ENCODE data around the gene TMEM234. TPM values are rescaled to one million over a fixed set of nuclear protein-coding genes. Genes with fewer than 3 reads are reported as not detected.

The TMEM234 gene
- total RNA-seq, 2 donors from 2014 or later: 9.8 to 10.5 TPM

GRCh38 chr1:32228771-32229170 lies 6.6 kb upstream of the TMEM234 start:
- Mint-ChIP-seq H3K36me3 (ENCODE audit: insufficient read depth in 2 of 2) (peaks cover 12 to 27% of the 10 kb centered on the region in 2 donors), H3K4me1 (ENCODE audit: low read depth) (peaks cover 14% of the 10 kb centered on the region), H3K9me3 (no peaks in the 10 kb centered on the region), H3K27ac (no peak overlapping the region), H3K4me3 (no peak overlapping the region), H3K27me3 (ENCODE audit: low read depth) (no peaks in the 10 kb centered on the region)
- ATAC-seq (replicated peaks in 1 of 2): no peak
- DNase-seq: no peak

GRCh38 chr1:32224285-32224684 lies 2.1 kb upstream of the TMEM234 start:
- H3K27me3 Mint-ChIP-seq (ENCODE audit: low read depth): no peaks in the 10 kb centered on the region
- H3K36me3 Mint-ChIP-seq (ENCODE audit: insufficient read depth in 2 of 2): peaks cover 12 to 24% of the 10 kb centered on the region in 2 donors
- H3K4me1 Mint-ChIP-seq (ENCODE audit: low read depth): peaks cover 41% of the 10 kb centered on the region
- no peaks in the 10 kb centered on the region for H3K9me3 Mint-ChIP-seq
- ATAC-seq (replicated peaks in 1 of 2): no peak
- peak overlapping the region; percentile 94 for H3K27ac Mint-ChIP-seq
- no peak for DNase-seq
- peak overlapping the region; percentile 94 to 96 for H3K4me3 Mint-ChIP-seq

GRCh38 chr1:32223683-32224082 lies 1.5 kb upstream of the TMEM234 start:
- ATAC-seq (replicated peaks in 1 of 2) (no peak), DNase-seq (no peak)
- Mint-ChIP-seq H3K36me3 (ENCODE audit: insufficient read depth in 2 of 2) (peaks cover 12 to 21% of the 10 kb centered on the region in 2 donors), H3K4me3 (peak overlapping the region; percentile 94 to 96), H3K4me1 (ENCODE audit: low read depth) (peaks cover 41% of the 10 kb centered on the region), H3K27ac (peak overlapping the region; percentile 94), H3K27me3 (ENCODE audit: low read depth) (no peaks in the 10 kb centered on the region), H3K9me3 (no peaks in the 10 kb centered on the region)

- no peak for ATAC-seq (replicated peaks in 1 of 2)
- H3K36me3 Mint-ChIP-seq (ENCODE audit: insufficient read depth in 2 of 2): peaks cover 6 to 10% of the 10 kb centered on the region in 2 donors
- no peak for DNase-seq
- H3K4me3 Mint-ChIP-seq: peak overlapping the region; percentile 94 to 96
- peaks cover 36% of the 10 kb centered on the region for H3K4me1 Mint-ChIP-seq (ENCODE audit: low read depth)
- no peaks in the 10 kb centered on the region for H3K27me3 Mint-ChIP-seq (ENCODE audit: low read depth)
- H3K27ac Mint-ChIP-seq: peak overlapping the region; percentile 77
- H3K9me3 Mint-ChIP-seq: no peaks in the 10 kb centered on the region
Observed at GRCh38 chr1:32221581-32221979, 573 bp downstream of the TMEM234 start.

- H3K4me3 Mint-ChIP-seq: peak overlapping the region; percentile 94 to 96
- peak overlapping the region; percentile 77 for H3K27ac Mint-ChIP-seq
- DNase-seq: no peak
- no peaks in the 10 kb centered on the region for H3K9me3 Mint-ChIP-seq
- no peaks in the 10 kb centered on the region for H3K27me3 Mint-ChIP-seq (ENCODE audit: low read depth)
- peaks cover 41% of the 10 kb centered on the region for H3K4me1 Mint-ChIP-seq (ENCODE audit: low read depth)
- no peak for ATAC-seq (replicated peaks in 1 of 2)
- peaks cover 6 to 10% of the 10 kb centered on the region in 2 donors for H3K36me3 Mint-ChIP-seq (ENCODE audit: insufficient read depth in 2 of 2)
Observed at GRCh38 chr1:32220746-32221580, 1.2 kb downstream of the TMEM234 start.

- no peaks in the 10 kb centered on the region for H3K9me3 Mint-ChIP-seq
- DNase-seq (no peak), ATAC-seq (replicated peaks in 1 of 2) (no peak)
- no peak overlapping the region for H3K27ac Mint-ChIP-seq
- H3K27me3 Mint-ChIP-seq (ENCODE audit: low read depth): no peaks in the 10 kb centered on the region
- no peak overlapping the region for H3K4me3 Mint-ChIP-seq
- H3K4me1 Mint-ChIP-seq (ENCODE audit: low read depth): peaks cover 37% of the 10 kb centered on the region
- H3K36me3 Mint-ChIP-seq (ENCODE audit: insufficient read depth in 2 of 2): peaks cover 2 to 5% of the 10 kb centered on the region in 2 donors
Observed at GRCh38 chr1:32219022-32219421, 3.1 kb downstream of the TMEM234 start.

- peak overlapping the region; percentile 25 for H3K27ac Mint-ChIP-seq
- DNase-seq: no peak
- H3K4me1 Mint-ChIP-seq (ENCODE audit: low read depth): peaks cover 30% of the 10 kb centered on the region
- H3K4me3 Mint-ChIP-seq: no peak overlapping the region
- H3K9me3 Mint-ChIP-seq: no peaks in the 10 kb centered on the region
- H3K27me3 Mint-ChIP-seq (ENCODE audit: low read depth): no peaks in the 10 kb centered on the region
- peaks cover 0 to 2% of the 10 kb centered on the region in 2 donors for H3K36me3 Mint-ChIP-seq (ENCODE audit: insufficient read depth in 2 of 2)
- no peak for ATAC-seq (replicated peaks in 1 of 2)
Observed at GRCh38 chr1:32216566-32216965, 5.6 kb downstream of the TMEM234 start.

- H3K9me3 Mint-ChIP-seq: no peaks in the 10 kb centered on the region
- ATAC-seq (replicated peaks in 1 of 2) (peak; percentile 86 to 87), DNase-seq (peak; percentile 60 to 62)
- no peak overlapping the region for H3K4me3 Mint-ChIP-seq
- H3K36me3 Mint-ChIP-seq (ENCODE audit: insufficient read depth in 2 of 2): peaks cover 0 to 2% of the 10 kb centered on the region in 2 donors
- no peaks in the 10 kb centered on the region for H3K27me3 Mint-ChIP-seq (ENCODE audit: low read depth)
- H3K4me1 Mint-ChIP-seq (ENCODE audit: low read depth): peaks cover 22% of the 10 kb centered on the region
- H3K27ac Mint-ChIP-seq: peak overlapping the region; percentile 25
Observed at GRCh38 chr1:32215629-32216480, 6.3 kb downstream of the TMEM234 start.

- Mint-ChIP-seq H3K36me3 (ENCODE audit: insufficient read depth in 2 of 2) (peaks cover 0 to 2% of the 10 kb centered on the region in 2 donors), H3K4me3 (no peak within 1 kb of the TSS), H3K9me3 (no peaks in the 10 kb centered on the region), H3K27me3 (ENCODE audit: low read depth) (no peaks in the 10 kb centered on the region), H3K4me1 (ENCODE audit: low read depth) (peaks cover 22% of the 10 kb centered on the region), H3K27ac (no peak within 1 kb of the TSS)
- DNase-seq: no peak
- no peak for ATAC-seq (replicated peaks in 1 of 2)
Observed at GRCh38 chr1:32208891-32209328, 13.2 kb downstream of the TMEM234 start, which contains the start of gene DCDC2B. TSS of gene DCDC2B (plus strand) at chr1:32209089. CDS start at chr1:32209094, 5 bp downstream.

GRCh38 chr1:32208469-32208868 lies 13.7 kb downstream of the TMEM234 start:
- H3K27me3 Mint-ChIP-seq (ENCODE audit: low read depth): no peaks in the 10 kb centered on the region
- ATAC-seq (replicated peaks in 1 of 2) (no peak), DNase-seq (no peak)
- H3K36me3 Mint-ChIP-seq (ENCODE audit: insufficient read depth in 2 of 2): peaks cover 0 to 2% of the 10 kb centered on the region in 2 donors
- H3K4me3 Mint-ChIP-seq: no peak overlapping the region
- H3K27ac Mint-ChIP-seq: no peak overlapping the region
- H3K9me3 Mint-ChIP-seq: no peaks in the 10 kb centered on the region
- H3K4me1 Mint-ChIP-seq (ENCODE audit: low read depth): peaks cover 24% of the 10 kb centered on the region

GRCh38 chr1:32205401-32206370 lies 16.5 kb downstream of the TMEM234 start, which contains the start of gene IQCC:
TSS of gene IQCC (plus strand) at chr1:32205671. CDS start at chr1:32205682, 11 bp downstream.
- H3K36me3 Mint-ChIP-seq (ENCODE audit: insufficient read depth in 2 of 2): peaks cover 0 to 2% of the 10 kb centered on the region in 2 donors
- H3K9me3 Mint-ChIP-seq: no peaks in the 10 kb centered on the region
- peak; percentile 82 to 85 for ATAC-seq (replicated peaks in 1 of 2)
- H3K4me3 Mint-ChIP-seq: peak within 1 kb of the TSS; percentile 88 to 97
- peak within 1 kb of the TSS; percentile 79 for H3K27ac Mint-ChIP-seq
- H3K27me3 Mint-ChIP-seq (ENCODE audit: low read depth): no peaks in the 10 kb centered on the region
- peak; percentile 88 to 90 for DNase-seq
- H3K4me1 Mint-ChIP-seq (ENCODE audit: low read depth): peaks cover 38% of the 10 kb centered on the region

- DNase-seq: no peak
- Mint-ChIP-seq H3K36me3 (ENCODE audit: insufficient read depth in 2 of 2) (peaks cover 0 to 2% of the 10 kb centered on the region in 2 donors), H3K9me3 (no peaks in the 10 kb centered on the region), H3K27me3 (ENCODE audit: low read depth) (no peaks in the 10 kb centered on the region), H3K27ac (no peak overlapping the region), H3K4me1 (ENCODE audit: low read depth) (peaks cover 45% of the 10 kb centered on the region), H3K4me3 (peak overlapping the region; percentile 88 to 97)
- no peak for ATAC-seq (replicated peaks in 1 of 2)
Observed at GRCh38 chr1:32204943-32205361, 17.2 kb downstream of the TMEM234 start.
